SK-N-SH (cell line): ENCODE data around the gene TRAT1.

ENCODE experiments used
- CTCF ChIP-seq: fragments of 200-600 bp; sonication (generic); IDR thresholded peaks from 2 replicates; pipeline ENCODE4 v1.6.1; 2017; ENCODE audit warnings: antibody characterized with exemption, mild to moderate bottlenecking, moderate library complexity
- EP300 ChIP-seq, 2 experiments: IDR thresholded peaks; 2 replicates each; pipeline versions ENCODE4 v1.4.0 to v1.6.1; 2012; ENCODE audit warnings: borderline replicate concordance in 1 of 2, low read depth in 1 of 2, low read length in 1 of 2
- EZH2phosphoT487 ChIP-seq: fragments of 200-600 bp; sonication (generic); IDR thresholded peaks from 2 replicates; pipeline ENCODE4 v1.6.1; 2017; ENCODE audit warnings: low read depth, mixed run types, mild to moderate bottlenecking, antibody characterized with exemption, moderate library complexity, borderline replicate concordance
- FOXM1 ChIP-seq: IDR thresholded peaks from 2 replicates; pipeline ENCODE4 v1.4.0; 2012; ENCODE audit warnings: low read depth, mild to moderate bottlenecking
- GABPA ChIP-seq: IDR thresholded peaks from 2 replicates; pipeline ENCODE4 v1.4.0; 2012; ENCODE audit warnings: low read depth, mild to moderate bottlenecking
- GATA2 ChIP-seq: sonication (generic); formaldehyde crosslinking; IDR thresholded peaks from 2 replicates; pipeline ENCODE4 v1.5.0; 2020; ENCODE audit warnings: mild to moderate bottlenecking, missing genetic modification reagents
- NFIC ChIP-seq: IDR thresholded peaks from 2 replicates; pipeline ENCODE4 v1.4.0; 2012; ENCODE audit warnings: borderline replicate concordance
- NRF1 ChIP-seq: IDR thresholded peaks from 2 replicates; pipeline ENCODE4 v1.6.1; 2012; ENCODE audit warnings: low read depth, mild to moderate bottlenecking, low read length
- REST ChIP-seq: IDR thresholded peaks from 2 replicates; pipeline ENCODE4 v1.6.1; 2012; ENCODE audit warnings: mild to moderate bottlenecking, low read depth, low read length, moderate library complexity
- RXRA ChIP-seq: IDR thresholded peaks from 2 replicates; pipeline ENCODE4 v1.4.0; 2012; ENCODE audit warnings: low read depth, mild to moderate bottlenecking, borderline replicate concordance
- USF2 ChIP-seq: fragments of 150-350 bp; IDR thresholded peaks from 2 replicates; pipeline ENCODE4 v1.6.1; 2017; ENCODE audit warnings: antibody characterized with exemption, low read length, low read depth, borderline replicate concordance
- YY1 ChIP-seq: IDR thresholded peaks from 2 replicates; pipeline ENCODE4 v1.4.0; 2012; ENCODE audit warnings: low read depth, mild to moderate bottlenecking

- no peak for TF ChIP-seq CTCF
- no peak for TF ChIP-seq EP300 (IDR thresholded peaks at IDR 0.05; ENCODE audit: borderline replicate concordance in 1 of 2, low read depth in 1 of 2, low read length in 1 of 2)
- no peak for TF ChIP-seq REST
- no peak for TF ChIP-seq GABPA
- no peak for TF ChIP-seq EZH2phosphoT487
- no peak for TF ChIP-seq USF2
- no peak for TF ChIP-seq NRF1
- no peak for TF ChIP-seq GATA2 (CRISPR knock-in tag)
- TF ChIP-seq NFIC, result no peak
- no peak for TF ChIP-seq FOXM1
- TF ChIP-seq RXRA, result no peak
- TF ChIP-seq YY1, result no peak
Measured at GRCh38 chr3:108877901-108878300, 55.3 kb downstream of the TRAT1 start.
